ENCODE results near the gene TMEM88.

DNA sequence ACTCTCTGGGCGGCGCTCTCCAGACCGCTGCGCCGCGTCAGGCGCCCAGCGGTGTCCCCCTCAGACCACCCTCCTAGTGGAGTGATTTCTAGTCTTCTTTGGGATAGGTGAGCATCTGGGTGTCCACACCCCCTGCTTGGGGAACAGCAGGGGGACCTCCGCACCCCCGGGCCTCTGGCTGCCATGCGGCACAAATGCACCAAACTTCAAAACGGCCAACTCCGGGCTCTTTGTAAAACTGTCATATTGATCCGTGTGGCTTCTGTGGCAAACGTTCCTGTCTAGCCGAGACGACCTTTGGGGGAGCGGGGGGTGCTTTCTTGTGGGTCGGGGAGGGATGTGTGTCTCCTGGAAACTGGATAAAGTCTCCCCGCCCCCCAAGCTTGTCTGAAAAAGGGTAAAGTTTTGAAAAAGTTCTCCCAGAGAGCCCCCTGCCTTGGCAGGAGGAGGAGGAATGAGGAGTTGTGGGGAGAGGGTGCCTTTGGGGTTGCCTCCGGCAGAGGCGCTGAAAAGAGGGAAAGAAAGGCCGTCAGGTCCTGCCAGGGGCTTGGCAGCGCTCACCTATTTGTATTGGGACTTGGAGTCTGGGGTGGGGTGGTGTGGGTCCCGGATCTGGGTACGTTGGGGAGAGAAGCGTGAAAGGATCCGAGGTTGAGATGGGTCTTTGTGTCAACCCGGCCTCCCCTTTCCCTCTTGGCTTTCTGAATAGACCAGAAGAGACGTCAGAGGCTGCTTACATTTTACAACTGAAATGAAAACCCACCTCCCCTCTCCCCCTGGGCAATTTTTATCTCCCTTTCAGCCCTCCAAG lies 31.6 kb downstream of the TMEM88 start:
- 0 out of 2 replicates have a peak, but pooled peaks have one; percentile 7 for TF ChIP-seq CTCF (conservative IDR thresholded peaks at IDR 0.05; ENCODE audit: low read depth, low read length)
- no peak for TF ChIP-seq POLR2A (IDR thresholded peaks at IDR 0.05; ENCODE audit: low read depth, low read length)
- no peak for TF ChIP-seq CEBPB (IDR thresholded peaks at IDR 0.05; ENCODE audit: low read depth, low read length)
- TF ChIP-seq RCOR1 (IDR thresholded peaks at IDR 0.05; ENCODE audit: insufficient replicate concordance, low read length): no peak
- no peak for TF ChIP-seq SMC3 (IDR thresholded peaks at IDR 0.05; ENCODE audit: low read depth, low read length)
- TF ChIP-seq MAZ (IDR thresholded peaks at IDR 0.05; ENCODE audit: borderline replicate concordance, low read depth, low read length): no peak
- no peak for TF ChIP-seq MAFK (IDR thresholded peaks at IDR 0.05; ENCODE audit: low read depth, low read length)
- no peak for TF ChIP-seq MXI1 (IDR thresholded peaks at IDR 0.05; ENCODE audit: borderline replicate concordance, low read depth, low read length)
- no peak for TF ChIP-seq RAD21 (IDR thresholded peaks at IDR 0.05; ENCODE audit: low read length)

All from IMR-90 (cell line).